ENCODE measurements around the gene SCGB1D1.

SCGB1D1 gene

GRCh38 chr11:62238151-62238550 is 48.1 kb downstream of the SCGB1D1 start:
- TF ChIP-seq GATA3 (IDR thresholded peaks at IDR 0.05; ENCODE audit: low read depth, low read length), result no peak
- no peak for TF ChIP-seq GATA2 (IDR thresholded peaks at IDR 0.05; ENCODE audit: low read depth, low read length)

- TF ChIP-seq GATA2 (IDR thresholded peaks at IDR 0.05; ENCODE audit: low read depth, low read length) (no peak), GATA3 (IDR thresholded peaks at IDR 0.05; ENCODE audit: low read depth, low read length) (no peak)
Measured at GRCh38 chr11:62241095-62241494, 51.1 kb downstream of the SCGB1D1 start.

GRCh38 chr11:62242021-62242420 is 52.0 kb downstream of the SCGB1D1 start, which contains the start of gene SCGB1D2:
SCGB1D2 (plus strand) TSS chr11:62242239; CDS start chr11:62242308, 69 bp downstream.
- TF ChIP-seq GATA3 (IDR thresholded peaks at IDR 0.05; ENCODE audit: low read depth, low read length) (no peak), GATA2 (IDR thresholded peaks at IDR 0.05; ENCODE audit: low read depth, low read length) (no peak)

All from SH-SY5Y (cell line).